ENCODE results near the gene ANKRD42.

The ANKRD42 gene

DNA sequence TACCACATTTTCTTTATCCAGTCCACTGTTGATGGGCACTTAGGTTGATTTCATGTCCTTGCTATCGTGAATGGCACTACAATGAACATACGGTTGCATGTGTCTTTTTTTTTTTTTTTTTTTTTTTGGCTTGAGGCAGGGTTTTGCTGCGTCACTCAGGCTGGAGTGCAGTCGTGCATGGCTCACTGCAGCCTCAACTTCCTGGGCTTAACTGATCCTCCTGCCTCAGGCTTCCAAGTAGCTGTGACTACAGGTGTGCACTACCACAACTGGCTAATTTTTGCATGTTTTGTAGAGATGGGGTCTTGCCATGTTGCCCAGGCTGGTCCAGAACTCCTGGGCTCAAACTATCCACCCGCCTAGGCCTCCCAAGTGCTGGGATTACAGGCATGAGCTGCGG lies 94.1 kb downstream of the ANKRD42 start:
- DNase-seq (ENCODE audit: low read depth in 2 of 2): no peak

DNA sequence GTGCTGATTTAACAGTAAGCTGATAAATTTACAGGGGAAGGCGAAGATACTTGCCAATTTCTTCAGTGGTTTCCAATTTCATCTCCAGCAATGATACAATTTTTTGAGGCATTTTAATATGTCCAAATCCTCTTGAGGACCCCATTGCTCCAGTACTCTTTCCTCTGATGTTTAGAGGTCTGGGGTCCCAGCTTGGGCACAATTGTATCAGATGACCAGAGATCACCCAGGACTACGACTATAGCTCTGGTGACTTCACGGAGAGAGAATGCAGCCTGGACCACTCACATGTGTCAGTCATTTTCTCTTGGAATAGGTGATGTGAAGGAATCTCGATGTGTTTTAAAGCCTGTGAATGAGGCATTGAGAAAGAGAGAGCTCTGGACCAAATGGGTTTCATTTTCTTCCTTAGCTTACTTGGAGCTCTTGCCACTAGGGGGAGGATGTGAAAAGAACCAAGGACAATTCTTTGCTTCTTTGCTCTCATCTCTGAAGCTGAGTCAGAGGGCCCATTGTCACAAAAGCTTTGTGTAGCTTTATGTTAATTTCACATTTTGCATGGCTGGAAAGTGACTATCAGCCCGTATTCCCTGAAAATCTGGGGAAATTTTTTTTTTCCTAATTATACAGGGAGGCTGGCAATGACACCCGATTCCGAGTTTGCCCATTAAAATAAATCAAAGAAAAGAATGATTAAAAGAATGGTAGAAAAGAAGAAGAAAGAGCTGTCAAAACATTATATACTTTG lies 99.4 kb downstream of the ANKRD42 start:
- no peak for DNase-seq (ENCODE audit: low read depth in 2 of 2)

DNA sequence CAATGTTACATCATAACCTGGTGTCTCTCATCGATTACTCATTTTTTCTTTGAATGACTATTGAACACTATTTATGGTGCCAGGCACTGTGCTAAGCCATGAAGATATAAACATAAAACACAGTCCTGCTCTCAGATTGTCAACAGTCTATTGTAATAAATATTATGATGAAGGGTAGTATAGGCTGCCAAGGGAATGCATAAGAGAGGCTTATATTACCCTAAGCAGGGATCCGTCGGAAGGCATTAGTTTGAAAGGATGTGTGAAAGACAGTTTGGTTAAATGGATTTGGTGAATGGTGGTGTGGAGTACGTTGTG lies 99.9 kb downstream of the ANKRD42 start:
- DNase-seq (ENCODE audit: low read depth in 2 of 2): no peak

DNA sequence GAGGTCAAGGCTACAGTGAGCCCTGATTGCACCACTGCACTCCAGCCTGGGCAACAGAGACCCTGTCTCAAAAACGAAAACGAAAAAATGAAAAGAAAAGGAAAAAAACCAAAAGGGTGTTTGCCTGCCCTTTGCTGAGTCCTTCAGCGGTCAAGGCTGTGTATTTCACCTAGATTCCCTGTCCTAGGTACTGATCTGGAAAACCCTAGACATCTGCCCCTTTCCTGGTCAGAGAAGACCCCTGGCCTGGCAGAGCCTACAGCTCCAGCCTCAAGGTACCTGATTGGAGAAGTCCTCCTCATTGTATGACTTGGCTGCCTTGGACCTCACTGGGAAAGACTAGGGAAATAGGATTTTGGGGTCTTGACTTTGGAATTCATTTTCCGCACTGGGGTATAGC lies 100.7 kb downstream of the ANKRD42 start:
- DNase-seq (ENCODE audit: low read depth in 2 of 2): no peak

Measured in stimulated activated CD8-positive, alpha-beta memory T cell treated with anti-CD3 and anti-CD28 coated beads, Interleukin-7, amount 100 ng/mL, for 1 hour (primary cell).